HEK293T (cell line): Measurements from ENCODE around the gene FCRLA.

Experiments
- CTCF ChIA-PET: fragments of 350-600 bp; formaldehyde crosslinking; extraction: SDS; loops from one replicate; lab custom pipeline; 2021; ENCODE audit warnings: antibody characterized with exemption, inconsistent platforms; lab: Yijun Ruan, JAX
- POLR2A ChIA-PET: fragments of 350-600 bp; formaldehyde crosslinking; extraction: SDS; loops from one replicate; lab custom pipeline; 2020; ENCODE audit warnings: antibody characterized with exemption, inconsistent platforms; lab: Yijun Ruan, JAX
- DNase-seq: peaks from one replicate; pipeline ENCODE4 v3.0.0; 2012; ENCODE audit warnings: mixed read lengths; ENCODE audit errors: extremely low spot score
- BHLHE40 ChIP-seq: fragments of 450-650 bp; IDR thresholded peaks from 2 replicates; pipeline ENCODE4 v1.6.1; 2016; ENCODE audit warnings: mild to moderate bottlenecking, moderate library complexity, borderline replicate concordance
- CTBP1 ChIP-seq: fragments of 450-650 bp; IDR thresholded peaks from 2 replicates; pipeline ENCODE4 v1.6.1; 2016; ENCODE audit warnings: borderline replicate concordance
- ELF4 ChIP-seq: fragments of 450-650 bp; IDR thresholded peaks from 2 replicates; pipeline ENCODE4 v1.6.1; 2017; ENCODE audit warnings: antibody characterized with exemption
- FOXA1 ChIP-seq: fragments of 450-650 bp; IDR thresholded peaks from 2 replicates; pipeline ENCODE4 v1.6.1; 2016; ENCODE audit warnings: mild to moderate bottlenecking
- FOXK2 ChIP-seq: fragments of 450-650 bp; IDR thresholded peaks from 2 replicates; pipeline ENCODE4 v1.6.1; 2016; ENCODE audit warnings: mild to moderate bottlenecking
- FOXM1 ChIP-seq: fragments of 450-650 bp; IDR thresholded peaks from 2 replicates; pipeline ENCODE4 v1.6.1; 2017; ENCODE audit warnings: mild to moderate bottlenecking, borderline replicate concordance
- HDGF ChIP-seq: fragments of 450-650 bp; IDR thresholded peaks from 2 replicates; pipeline ENCODE4 v1.6.1; 2017; ENCODE audit warnings: antibody characterized with exemption, borderline replicate concordance
- L3MBTL2 ChIP-seq: fragments of 450-650 bp; conservative IDR thresholded peaks from 2 replicates; pipeline ENCODE4 v1.6.1; 2016; ENCODE audit warnings: mild to moderate bottlenecking
- LEF1 ChIP-seq: fragments of 450-650 bp; IDR thresholded peaks from 2 replicates; pipeline ENCODE4 v1.6.1; 2017; ENCODE audit warnings: mild to moderate bottlenecking, borderline replicate concordance
- NFRKB ChIP-seq: fragments of 450-650 bp; IDR thresholded peaks from 2 replicates; pipeline ENCODE4 v1.6.1; 2016; ENCODE audit warnings: mild to moderate bottlenecking, moderate library complexity
- SP1 ChIP-seq: fragments of 450-650 bp; IDR thresholded peaks from 2 replicates; pipeline ENCODE4 v1.6.1; 2017
- SUZ12 ChIP-seq: fragments of 450-650 bp; IDR thresholded peaks from 2 replicates; pipeline ENCODE4 v1.6.1; 2016; ENCODE audit warnings: mild to moderate bottlenecking
- TARDBP ChIP-seq: fragments of 450-650 bp; IDR thresholded peaks from 2 replicates; pipeline ENCODE4 v1.6.1; 2016
- ZNF384 ChIP-seq: fragments of 450-650 bp; IDR thresholded peaks from 2 replicates; pipeline ENCODE4 v1.6.1; 2016
- TF ChIP-seq, protein P1 (sequence below): fragments of 450-650 bp; IDR thresholded peaks from 2 replicates; pipeline ENCODE4 v1.6.1; 2016

FCRLA gene

DNA sequence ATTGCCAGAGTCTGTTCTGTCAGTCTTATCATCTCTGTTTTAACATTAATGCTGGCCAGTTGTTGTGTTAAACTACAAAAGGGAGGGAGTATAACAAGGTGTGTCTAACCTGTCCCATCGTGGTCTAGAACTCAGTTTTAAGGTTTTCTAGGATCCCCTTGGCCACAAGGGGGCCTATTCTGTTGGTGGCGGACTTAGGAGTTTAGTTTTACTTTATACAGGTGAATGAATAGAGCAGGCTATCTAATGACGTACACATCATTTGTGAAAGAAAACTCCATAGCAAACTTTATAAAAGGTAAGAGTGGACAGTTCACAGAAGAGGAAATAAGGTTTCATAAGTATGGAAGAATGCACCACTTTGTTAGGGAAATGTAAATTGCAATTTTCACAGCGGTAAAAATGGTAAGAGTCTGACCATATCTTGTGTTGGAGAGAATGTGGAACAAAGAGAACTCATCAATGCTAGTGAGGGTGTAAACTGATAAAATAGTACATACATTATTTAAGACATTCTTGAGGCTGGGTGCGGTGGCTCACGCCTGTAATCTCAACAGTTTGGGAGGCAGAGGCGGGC is 56.6 kb downstream of the FCRLA start:
- peak; percentile 52 for DNase-seq
- CTCF ChIA-PET = interaction anchor here (1.9 kb wide), 1 partner anchor 14 kb away, joined by 8 read pairs; the partner anchor contains the start of gene DUSP12
- no peak for TF ChIP-seq FOXA1
- TF ChIP-seq ZNF384 = no peak; the same call in 1 of the 2 replicates
- TF ChIP-seq L3MBTL2 = no peak
- no peak for TF ChIP-seq BHLHE40
- TF ChIP-seq HDGF = no peak
- TF ChIP-seq FOXM1 = no peak
- TF ChIP-seq, protein P1, sequence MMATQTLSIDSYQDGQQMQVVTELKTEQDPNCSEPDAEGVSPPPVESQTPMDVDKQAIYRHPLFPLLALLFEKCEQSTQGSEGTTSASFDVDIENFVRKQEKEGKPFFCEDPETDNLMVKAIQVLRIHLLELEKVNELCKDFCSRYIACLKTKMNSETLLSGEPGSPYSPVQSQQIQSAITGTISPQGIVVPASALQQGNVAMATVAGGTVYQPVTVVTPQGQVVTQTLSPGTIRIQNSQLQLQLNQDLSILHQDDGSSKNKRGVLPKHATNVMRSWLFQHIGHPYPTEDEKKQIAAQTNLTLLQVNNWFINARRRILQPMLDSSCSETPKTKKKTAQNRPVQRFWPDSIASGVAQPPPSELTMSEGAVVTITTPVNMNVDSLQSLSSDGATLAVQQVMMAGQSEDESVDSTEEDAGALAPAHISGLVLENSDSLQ = no peak
- no peak for TF ChIP-seq SUZ12
- no peak for TF ChIP-seq FOXK2
- no peak for TF ChIP-seq NFRKB
- no peak for TF ChIP-seq CTBP1
- TF ChIP-seq SP1 = no peak
- TF ChIP-seq TARDBP = no peak
- no peak for TF ChIP-seq ELF4
- no peak for TF ChIP-seq LEF1
- POLR2A ChIA-PET = no interaction called here
